ENCODE measurements around the gene GLCCI1. TPM values are rescaled to one million over a fixed set of nuclear protein-coding genes. Genes with fewer than 3 reads are reported as not detected.

The GLCCI1 gene
- total RNA-seq, 2 donors from 2014 or later = 9.1 to 9.2 TPM

DNA sequence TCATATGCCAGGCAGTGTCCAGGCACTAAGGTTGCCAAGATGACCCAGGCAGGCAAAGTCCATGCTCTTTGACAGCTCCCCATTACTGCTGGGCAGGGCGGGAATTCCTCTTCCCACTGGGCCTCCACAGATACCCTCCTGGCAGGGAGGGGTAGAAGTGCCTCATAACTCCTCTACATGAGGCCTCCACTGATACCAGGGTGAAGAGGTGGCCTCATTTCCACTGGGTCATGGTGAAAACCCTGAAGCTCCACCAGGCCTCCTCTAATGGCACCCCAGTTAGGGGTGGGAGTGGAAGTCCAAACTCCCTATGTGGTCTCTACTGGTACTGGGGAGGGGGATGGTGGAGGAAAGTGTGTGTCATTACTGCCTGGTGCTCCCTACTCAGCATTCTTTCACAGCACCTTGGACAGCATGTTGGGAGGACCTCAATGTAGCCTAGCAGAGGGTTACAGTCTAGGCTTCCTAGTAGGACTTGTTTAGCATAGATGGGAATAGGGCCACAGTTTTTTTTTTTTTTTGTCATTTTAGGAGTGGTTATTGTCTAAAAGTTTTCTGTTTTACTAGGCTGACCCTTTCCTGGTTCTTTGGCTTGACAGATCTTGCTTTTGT lies 34.6 kb upstream of the GLCCI1 start:
- H3K4me1 ChIP-seq (replicated peaks) = no peaks in the 10 kb centered on the region
- TF ChIP-seq, protein P1, sequence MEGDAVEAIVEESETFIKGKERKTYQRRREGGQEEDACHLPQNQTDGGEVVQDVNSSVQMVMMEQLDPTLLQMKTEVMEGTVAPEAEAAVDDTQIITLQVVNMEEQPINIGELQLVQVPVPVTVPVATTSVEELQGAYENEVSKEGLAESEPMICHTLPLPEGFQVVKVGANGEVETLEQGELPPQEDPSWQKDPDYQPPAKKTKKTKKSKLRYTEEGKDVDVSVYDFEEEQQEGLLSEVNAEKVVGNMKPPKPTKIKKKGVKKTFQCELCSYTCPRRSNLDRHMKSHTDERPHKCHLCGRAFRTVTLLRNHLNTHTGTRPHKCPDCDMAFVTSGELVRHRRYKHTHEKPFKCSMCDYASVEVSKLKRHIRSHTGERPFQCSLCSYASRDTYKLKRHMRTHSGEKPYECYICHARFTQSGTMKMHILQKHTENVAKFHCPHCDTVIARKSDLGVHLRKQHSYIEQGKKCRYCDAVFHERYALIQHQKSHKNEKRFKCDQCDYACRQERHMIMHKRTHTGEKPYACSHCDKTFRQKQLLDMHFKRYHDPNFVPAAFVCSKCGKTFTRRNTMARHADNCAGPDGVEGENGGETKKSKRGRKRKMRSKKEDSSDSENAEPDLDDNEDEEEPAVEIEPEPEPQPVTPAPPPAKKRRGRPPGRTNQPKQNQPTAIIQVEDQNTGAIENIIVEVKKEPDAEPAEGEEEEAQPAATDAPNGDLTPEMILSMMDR (IDR thresholded peaks at IDR 0.05) = no peak
- TF ChIP-seq POLR2AphosphoS5 (IDR thresholded peaks at IDR 0.05) (no peak), POLR2A (IDR thresholded peaks at IDR 0.05) (no peak)
- no peak overlapping the region for H3K4me3 ChIP-seq
- intact Hi-C loops (cut with DNase I) = no loop called here
- DNase-seq (ENCODE audit: low spot score) = no peak
- no peaks in the 10 kb centered on the region for H3K27me3 ChIP-seq (replicated peaks; ENCODE audit: insufficient read depth)
- no peaks in the 10 kb centered on the region for H3K9me3 ChIP-seq
- no peaks in the 10 kb centered on the region for H3K36me3 ChIP-seq
- 100% methylated on average over 1 of the region's 1 CpG for WGBS
- H3K27ac ChIP-seq = no peak overlapping the region

DNA sequence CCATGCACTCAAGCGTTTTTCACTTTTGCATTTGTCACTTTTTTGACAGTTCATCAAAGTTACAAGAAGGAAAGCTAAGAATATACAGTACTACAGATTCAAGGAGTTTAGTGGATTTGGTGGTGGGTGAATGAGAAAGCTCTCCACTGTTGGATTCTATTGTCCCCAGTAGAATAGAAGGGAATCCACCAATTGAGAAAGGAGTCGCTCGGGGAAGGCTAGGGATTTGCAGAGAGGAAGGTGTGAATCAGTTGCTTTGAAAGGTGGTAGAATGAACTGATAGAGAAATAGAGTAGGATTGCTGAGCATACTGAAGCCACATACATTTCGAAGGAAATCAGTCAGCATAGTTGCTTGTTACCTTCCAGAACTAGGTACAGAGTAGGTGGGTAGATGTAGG lies 33.7 kb upstream of the GLCCI1 start:
- Histone ChIP-seq H3K9me3 (no peaks in the 10 kb centered on the region), H3K4me3 (no peak overlapping the region), H3K27me3 (replicated peaks; ENCODE audit: insufficient read depth) (no peaks in the 10 kb centered on the region), H3K27ac (no peak overlapping the region), H3K36me3 (no peaks in the 10 kb centered on the region), H3K4me1 (replicated peaks) (no peaks in the 10 kb centered on the region)
- DNase-seq (ENCODE audit: low spot score) = no peak
- 88% methylated on average over 4 of the region's 4 CpGs for WGBS
- no peak for TF ChIP-seq POLR2AphosphoS5 (IDR thresholded peaks at IDR 0.05)
- intact Hi-C loops (cut with DNase I) = no loop called here

DNA sequence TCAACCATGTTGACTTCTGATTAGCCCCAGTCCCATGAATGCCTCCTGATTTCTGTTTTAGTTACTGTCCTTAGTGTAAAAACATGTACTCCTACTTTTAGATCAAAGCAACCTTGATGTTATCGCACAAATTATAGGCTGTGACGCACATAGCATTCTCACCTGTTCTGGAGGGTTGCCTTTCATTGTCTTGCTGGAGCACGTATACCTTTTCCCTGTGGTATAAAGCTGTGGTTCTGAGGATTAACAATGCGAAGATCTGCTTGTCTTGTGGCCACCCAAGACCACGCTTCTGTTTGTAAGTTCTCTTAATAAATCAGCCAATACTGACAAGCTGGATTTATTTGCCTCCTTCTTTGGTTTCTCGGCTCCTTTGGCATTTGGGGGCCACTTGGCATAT lies 30.1 kb upstream of the GLCCI1 start:
- Histone ChIP-seq H3K27ac (no peak overlapping the region), H3K36me3 (no peaks in the 10 kb centered on the region), H3K9me3 (no peaks in the 10 kb centered on the region), H3K27me3 (replicated peaks; ENCODE audit: insufficient read depth) (no peaks in the 10 kb centered on the region), H3K4me1 (replicated peaks) (no peaks in the 10 kb centered on the region), H3K4me3 (no peak overlapping the region)
- intact Hi-C loops (cut with DNase I) = no loop called here
- DNase-seq (ENCODE audit: low spot score) = no peak
- 75% methylated on average over 6 of the region's 6 CpGs for WGBS
- TF ChIP-seq POLR2AphosphoS5 (IDR thresholded peaks at IDR 0.05) = no peak
- TF ChIP-seq, protein P1 (IDR thresholded peaks at IDR 0.05) = no peak

DNA sequence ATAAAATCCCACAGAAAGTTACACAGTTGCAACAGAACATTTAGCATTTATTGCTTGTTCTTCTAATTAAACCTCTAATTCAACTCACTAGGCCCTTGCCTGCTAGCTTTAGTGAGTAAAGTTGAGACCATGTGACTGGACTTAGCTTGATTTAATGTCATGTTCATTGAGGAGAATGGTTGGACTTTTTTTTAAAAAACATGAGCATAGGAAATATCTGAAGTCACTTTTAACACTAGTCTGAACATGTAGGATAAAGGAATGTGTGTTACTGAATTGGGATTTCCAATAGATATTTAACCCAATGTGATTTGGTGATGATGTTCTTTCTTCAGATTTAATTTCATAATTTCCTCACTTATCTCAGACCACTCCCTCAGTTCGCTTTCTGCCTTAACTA lies 24.6 kb upstream of the GLCCI1 start:
- no peaks in the 10 kb centered on the region for H3K4me1 ChIP-seq (replicated peaks)
- no peak for TF ChIP-seq POLR2A (IDR thresholded peaks at IDR 0.05)
- TF ChIP-seq POLR2AphosphoS5 (IDR thresholded peaks at IDR 0.05) = no peak
- TF ChIP-seq, protein P1 (IDR thresholded peaks at IDR 0.05) = no peak
- no peak overlapping the region for H3K27ac ChIP-seq
- no peaks in the 10 kb centered on the region for H3K36me3 ChIP-seq
- intact Hi-C loops (cut with DNase I) = no loop called here
- DNase-seq (ENCODE audit: low spot score) = no peak
- H3K9me3 ChIP-seq = no peaks in the 10 kb centered on the region
- no peak overlapping the region for H3K4me3 ChIP-seq
- WGBS = 94% methylated on average over 1 of the region's 1 CpG
- no peaks in the 10 kb centered on the region for H3K27me3 ChIP-seq (replicated peaks; ENCODE audit: insufficient read depth)

DNA sequence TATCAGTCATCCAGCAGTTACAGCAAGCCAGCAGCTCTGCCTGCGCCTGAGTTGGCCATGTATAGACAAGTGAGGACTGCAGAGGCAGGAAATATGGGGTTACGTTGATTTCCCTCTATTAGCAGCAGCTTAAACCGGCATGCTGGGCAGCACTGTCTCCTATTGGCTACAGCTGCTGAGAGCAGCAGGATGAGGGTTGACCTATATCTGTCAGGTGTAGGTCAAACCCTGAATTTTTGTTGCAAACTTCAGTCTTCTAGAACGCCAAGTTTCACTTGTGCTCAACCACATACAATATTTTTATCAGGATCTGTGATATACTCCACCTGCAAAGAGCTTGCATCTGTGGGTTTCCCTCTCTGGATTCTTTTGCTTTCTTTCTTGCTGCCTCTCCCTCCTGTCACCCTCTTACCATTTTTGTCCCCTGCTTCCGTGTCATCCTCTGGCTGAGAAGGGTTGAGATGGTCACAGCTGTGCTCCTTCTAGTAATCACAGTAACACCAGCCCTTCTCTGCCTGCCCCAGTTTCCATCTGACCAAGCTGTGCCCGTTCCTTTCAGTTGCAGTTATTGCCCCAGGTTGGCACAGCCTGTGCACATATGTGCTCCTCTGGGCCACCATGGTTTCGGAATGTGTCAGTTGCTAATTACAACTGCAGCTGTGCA lies 23.8 kb upstream of the GLCCI1 start:
- Histone ChIP-seq H3K36me3 (no peaks in the 10 kb centered on the region), H3K27ac (no peak overlapping the region), H3K27me3 (replicated peaks; ENCODE audit: insufficient read depth) (no peaks in the 10 kb centered on the region), H3K4me1 (replicated peaks) (no peaks in the 10 kb centered on the region), H3K4me3 (no peak overlapping the region), H3K9me3 (no peaks in the 10 kb centered on the region)
- TF ChIP-seq POLR2AphosphoS5 (IDR thresholded peaks at IDR 0.05) (no peak), POLR2A (IDR thresholded peaks at IDR 0.05) (no peak)
- TF ChIP-seq, protein P1 (IDR thresholded peaks at IDR 0.05) = no peak
- no peak for DNase-seq (ENCODE audit: low spot score)
- intact Hi-C loops (cut with DNase I) = no loop called here
- 83% methylated on average over 7 of the region's 7 CpGs for WGBS
